Left lung (tissue), 10 donors: Measurements from ENCODE around the gene ZNF593. TPM values are rescaled to one million over a fixed set of nuclear protein-coding genes. Genes with fewer than 3 reads are reported as not detected.

Experiments used
- ATAC-seq: fragments of 200-7000 bp; cut with Tn5 transposase; one replicate; pipeline ENCODE4 v1.9.1; 2020; ENCODE audit warnings: moderate library complexity
- DNase-seq, 4 donors: peaks; one replicate each; pipeline ENCODE4 v3.0.0-alpha.2; 2013 to 2020
- H3K27ac ChIP-seq, 2 donors: fragments of 200-600 bp; sonication (generic) in 1 of 2; one replicate each; pipeline versions ENCODE4 v1.5.0 to v1.8.0; 2020 to 2021
- H3K27me3 ChIP-seq, 2 donors: fragments of 200-600 bp; sonication (generic) in 1 of 2; one replicate each; pipeline versions ENCODE4 v1.5.0 to v1.8.0; 2020 to 2021
- H3K36me3 ChIP-seq, 2 donors: fragments of 200-600 bp; sonication (generic) in 1 of 2; one replicate each; pipeline versions ENCODE4 v1.5.0 to v1.8.0; 2020 to 2021
- H3K4me1 ChIP-seq, 2 donors: fragments of 200-600 bp; one replicate each; pipeline ENCODE4 v1.8.0; 2021
- H3K4me3 ChIP-seq, 2 donors: fragments of 200-600 bp; sonication (generic) in 1 of 2; one replicate each; pipeline versions ENCODE4 v1.5.0 to v1.8.0; 2020 to 2021; ENCODE audit warnings: mild to moderate bottlenecking in 1 of 2
- H3K9me3 ChIP-seq, 2 donors: fragments of 200-600 bp; sonication (generic) in 1 of 2; one replicate each; pipeline versions ENCODE4 v1.5.0 to v1.8.0; 2020 to 2021
- CTCF ChIP-seq, 2 donors: fragments of 200-600 bp; sonication (generic) in 1 of 2; IDR thresholded peaks; one replicate each; pipeline versions ENCODE4 v1.5.0 to v1.8.0; 2021; ENCODE audit warnings: antibody characterized with exemption in 2 of 2
- intact Hi-C, 2 donors: fragments of 100-400 bp; cut with DNase I; formaldehyde crosslinking; loops; one replicate each; pipeline versions ENCODE4 v1.11.2 to v1.14.2; 2022
- polyA plus RNA-seq, 6 donors: library from polyadenylated mRNA; unstranded; fragments of 120-200 nt; gene quantifications; one replicate each; pipeline ENCODE4 v1.2.1, GENCODE V29; 2013; ENCODE audit not compliant: insufficient read length in 6 of 6
- total RNA-seq, 2 donors: library from RNA; stranded (reverse); fragmentation: NEBNext Ultra II Directional; extraction: Animal tissue kit (Norgen Biotek cat#: 25700); gene quantifications; one replicate each; pipeline ENCODE4 v1.2.1, GENCODE V29; 2021
- donor health status: DM: no; HTN: yes; CAD: no.
- donor health status: DM: no; HTN: no; CAD: no.

ZNF593 gene
- total and polyA plus RNA-seq, 8 donors, result 8.7 to 32.2 (median 15.9) TPM

- Histone ChIP-seq H3K36me3 (peaks cover 0 to 16% of the 10 kb centered on the region in 2 donors), H3K4me1 (no peaks in the 10 kb centered on the region), H3K9me3 (no peaks in the 10 kb centered on the region), H3K27ac (no peak overlapping the region), H3K27me3 (no peaks in the 10 kb centered on the region), H3K4me3 (no peak overlapping the region)
- no peak for TF ChIP-seq CTCF (IDR thresholded peaks at IDR 0.05)
- intact Hi-C loops, result no loop called here
- no peak for ATAC-seq
- no peak for DNase-seq
Measured at GRCh38 chr1:26180010-26180506, 10.3 kb downstream of the ZNF593 start.

- H3K4me1 ChIP-seq, result no peaks in the 10 kb centered on the region
- H3K36me3 ChIP-seq, result peaks cover 0 to 21% of the 10 kb centered on the region in 2 donors
- DNase-seq (no peak), ATAC-seq (no peak)
- no peaks in the 10 kb centered on the region for H3K9me3 ChIP-seq
- no peak for TF ChIP-seq CTCF (IDR thresholded peaks at IDR 0.05)
- intact Hi-C loops, result no loop called here
- H3K27ac ChIP-seq, result no peak overlapping the region
- H3K27me3 ChIP-seq, result no peaks in the 10 kb centered on the region
- H3K4me3 ChIP-seq, result no peak overlapping the region
Measured at GRCh38 chr1:26181586-26182382, 12.1 kb downstream of the ZNF593 start.

GRCh38 chr1:26182383-26182696 lies 12.6 kb downstream of the ZNF593 start:
- no peak overlapping the region for H3K4me3 ChIP-seq
- no peaks in the 10 kb centered on the region for H3K4me1 ChIP-seq
- H3K27ac ChIP-seq, result no peak overlapping the region
- peaks cover 0 to 21% of the 10 kb centered on the region in 2 donors for H3K36me3 ChIP-seq
- no peaks in the 10 kb centered on the region for H3K9me3 ChIP-seq
- intact Hi-C loops, result no loop called here
- H3K27me3 ChIP-seq, result no peaks in the 10 kb centered on the region
- no peak for TF ChIP-seq CTCF (IDR thresholded peaks at IDR 0.05)
- DNase-seq, result no peak
- no peak for ATAC-seq

- no peak for DNase-seq
- Histone ChIP-seq H3K27me3 (no peaks in the 10 kb centered on the region), H3K36me3 (peaks cover 0 to 30% of the 10 kb centered on the region in 2 donors), H3K27ac (no peak overlapping the region), H3K4me1 (no peaks in the 10 kb centered on the region), H3K4me3 (no peak overlapping the region), H3K9me3 (no peaks in the 10 kb centered on the region)
- TF ChIP-seq CTCF (IDR thresholded peaks at IDR 0.05), result no peak
- intact Hi-C loops, result no loop called here
- no peak for ATAC-seq
Measured at GRCh38 chr1:26184086-26184485, 14.4 kb downstream of the ZNF593 start.

- no peak overlapping the region for H3K4me3 ChIP-seq
- H3K9me3 ChIP-seq, result no peaks in the 10 kb centered on the region
- peaks cover 0 to 32% of the 10 kb centered on the region in 2 donors for H3K36me3 ChIP-seq
- DNase-seq, result no peak
- no peak overlapping the region for H3K27ac ChIP-seq
- no peak for TF ChIP-seq CTCF (IDR thresholded peaks at IDR 0.05)
- ATAC-seq, result no peak
- no peaks in the 10 kb centered on the region for H3K4me1 ChIP-seq
- H3K27me3 ChIP-seq, result no peaks in the 10 kb centered on the region
- intact Hi-C loops, result no loop called here
Measured at GRCh38 chr1:26184883-26185282, 15.2 kb downstream of the ZNF593 start.
